HEK293 (cell line): Measurements from ENCODE around the gene FCN1.

ENCODE experiments used
- CTCF ChIA-PET: fragments of 350-600 bp; formaldehyde crosslinking; extraction: SDS; loops from one replicate; lab custom pipeline; 2021; ENCODE audit warnings: antibody characterized with exemption; lab: Yijun Ruan, JAX
- POLR2A ChIA-PET: fragments of 300-600 bp; formaldehyde crosslinking; extraction: SDS; loops from one replicate; lab custom pipeline; 2020; ENCODE audit warnings: antibody characterized with exemption, inconsistent platforms; lab: Yijun Ruan, JAX
- H3K27ac ChIP-seq: fragments of 200-500 bp; sonication (Bioruptor generic); 2 replicates; pipeline ENCODE4 v1.5.1; 2014; ENCODE audit warnings: low read depth, low read length, control low read depth, inconsistent platforms; ENCODE audit errors: extremely low read depth
- H3K36me3 ChIP-seq, 2 experiments: fragments of 200-500 bp in 1 of 2; sonication (Bioruptor generic) in 1 of 2; 1 replicate in 1 of 2; 2 replicates in 1 of 2; pipeline ENCODE4 v1.5.1; 2014 to 2017; ENCODE audit warnings: inconsistent platforms in 2 of 2, low read length in 2 of 2; ENCODE audit not compliant: control insufficient read depth in 2 of 2, insufficient read depth in 1 of 2
- H3K4me1 ChIP-seq: fragments of 200-500 bp; sonication (Bioruptor generic); 2 replicates; pipeline ENCODE4 v1.5.1; 2014; ENCODE audit warnings: mild to moderate bottlenecking, low read length, inconsistent platforms; ENCODE audit not compliant: control insufficient read depth, insufficient read depth
- H3K4me3 ChIP-seq: 2 replicates; pipeline ENCODE4 v1.5.1; 2011; ENCODE audit warnings: low read depth, mild to moderate bottlenecking, control low read depth, low read length, moderate library complexity
- H3K9me3 ChIP-seq: fragments of 200-500 bp; sonication (Bioruptor generic); 2 replicates; pipeline ENCODE4 v1.5.1; 2014; ENCODE audit warnings: low read depth, low read length, inconsistent platforms; ENCODE audit not compliant: control insufficient read depth, insufficient read depth
- BCL11B ChIP-seq: fragments of 450-650 bp; formaldehyde crosslinking; IDR thresholded peaks from 2 replicates; pipeline ENCODE4 v1.5.1; 2016; ENCODE audit warnings: low read depth, missing biosample characterization, missing genetic modification characterization
- HOXD13 ChIP-seq: sonication (generic); formaldehyde crosslinking; IDR thresholded peaks from 2 replicates; pipeline ENCODE4 v1.8.0; 2022; ENCODE audit warnings: missing genetic modification reagents, borderline replicate concordance
- KLF10 ChIP-seq: fragments of 450-650 bp; IDR thresholded peaks from 2 replicates; pipeline ENCODE4 v1.5.1; 2018; ENCODE audit warnings: missing biosample characterization, mild to moderate bottlenecking, missing genetic modification characterization
- KLF7 ChIP-seq: fragments of 450-650 bp; formaldehyde crosslinking; IDR thresholded peaks from 2 replicates; pipeline ENCODE4 v1.5.1; 2016; ENCODE audit warnings: missing biosample characterization, missing genetic modification characterization, borderline replicate concordance
- MYNN ChIP-seq: fragments of 450-650 bp; formaldehyde crosslinking; IDR thresholded peaks from 2 replicates; pipeline ENCODE4 v1.5.1; 2016; ENCODE audit warnings: missing biosample characterization, missing genetic modification characterization, borderline replicate concordance
- MZF1 ChIP-seq: fragments of 450-650 bp; formaldehyde crosslinking; IDR thresholded peaks from 2 replicates; pipeline ENCODE4 v1.5.1; 2017; ENCODE audit warnings: missing biosample characterization, missing genetic modification characterization, borderline replicate concordance
- OVOL3 ChIP-seq: fragments of 450-650 bp; formaldehyde crosslinking; IDR thresholded peaks from 2 replicates; pipeline ENCODE4 v1.5.1; 2016; ENCODE audit warnings: missing biosample characterization, missing genetic modification characterization
- PRDM1 ChIP-seq: fragments of 450-650 bp; formaldehyde crosslinking; IDR thresholded peaks from 2 replicates; pipeline ENCODE4; 2016; ENCODE audit warnings: missing biosample characterization, missing genetic modification characterization
- ZBTB48 ChIP-seq: fragments of 450-650 bp; formaldehyde crosslinking; IDR thresholded peaks from 2 replicates; pipeline ENCODE4 v1.5.1; 2016; ENCODE audit warnings: missing biosample characterization, missing genetic modification characterization
- ZBTB8A ChIP-seq: fragments of 450-650 bp; formaldehyde crosslinking; IDR thresholded peaks from 2 replicates; pipeline ENCODE4 v1.5.1; 2016; ENCODE audit warnings: missing biosample characterization, missing genetic modification characterization
- ZFP3 ChIP-seq: fragments of 450-650 bp; formaldehyde crosslinking; IDR thresholded peaks from 2 replicates; pipeline ENCODE4 v1.5.1; 2016; ENCODE audit warnings: low read depth, missing biosample characterization, missing genetic modification characterization
- ZNF157 ChIP-seq: fragments of 450-650 bp; formaldehyde crosslinking; IDR thresholded peaks from 2 replicates; pipeline ENCODE4 v1.5.1; 2016; ENCODE audit warnings: missing biosample characterization, missing genetic modification characterization
- ZNF202 ChIP-seq: fragments of 450-650 bp; formaldehyde crosslinking; IDR thresholded peaks from 2 replicates; pipeline ENCODE4 v1.5.1; 2016; ENCODE audit warnings: missing biosample characterization, missing genetic modification characterization, borderline replicate concordance
- ZNF211 ChIP-seq: fragments of 450-650 bp; formaldehyde crosslinking; IDR thresholded peaks from 2 replicates; pipeline ENCODE4 v1.5.1; 2016; ENCODE audit warnings: low read depth, missing biosample characterization, missing genetic modification characterization
- ZNF24 ChIP-seq: fragments of 450-650 bp; formaldehyde crosslinking; IDR thresholded peaks from 2 replicates; pipeline ENCODE4 v1.5.1; 2016; ENCODE audit warnings: missing biosample characterization, missing genetic modification characterization
- ZNF549 ChIP-seq: fragments of 450-650 bp; IDR thresholded peaks from 2 replicates; pipeline ENCODE4 v1.5.1; 2018; ENCODE audit warnings: missing biosample characterization, missing genetic modification characterization, mild to moderate bottlenecking, inconsistent platforms, moderate library complexity
- ZNF600 ChIP-seq: fragments of 450-650 bp; formaldehyde crosslinking; IDR thresholded peaks from 2 replicates; pipeline ENCODE4 v1.5.1; 2016; ENCODE audit warnings: missing biosample characterization, missing genetic modification characterization
- ZNF610 ChIP-seq: fragments of 450-650 bp; formaldehyde crosslinking; IDR thresholded peaks from 2 replicates; pipeline ENCODE4 v1.5.1; 2016; ENCODE audit warnings: missing biosample characterization, missing genetic modification characterization, borderline replicate concordance
- ZNF791 ChIP-seq: fragments of 450-650 bp; formaldehyde crosslinking; IDR thresholded peaks from 2 replicates; pipeline ENCODE4 v1.5.1; 2016; ENCODE audit warnings: missing biosample characterization, missing genetic modification characterization
- ZNF792 ChIP-seq: fragments of 450-650 bp; formaldehyde crosslinking; IDR thresholded peaks from 2 replicates; pipeline ENCODE4 v1.5.1; 2016; ENCODE audit warnings: missing biosample characterization, missing genetic modification characterization
- ZNF843 ChIP-seq: fragments of 450-650 bp; formaldehyde crosslinking; IDR thresholded peaks from 2 replicates; pipeline ENCODE4 v1.5.1; 2016; ENCODE audit warnings: missing biosample characterization, missing genetic modification characterization
- TF ChIP-seq, protein P1 (sequence below): fragments of 450-650 bp; formaldehyde crosslinking; IDR thresholded peaks from 2 replicates; pipeline ENCODE4 v1.5.1; 2016; ENCODE audit warnings: missing biosample characterization, missing genetic modification characterization
- TF ChIP-seq, protein P2 (sequence below): fragments of 450-650 bp; formaldehyde crosslinking; IDR thresholded peaks from 2 replicates; pipeline ENCODE4 v1.5.1; 2016; ENCODE audit warnings: missing biosample characterization, missing genetic modification characterization
- TF ChIP-seq, protein P3 (sequence below): fragments of 450-650 bp; formaldehyde crosslinking; IDR thresholded peaks from 2 replicates; pipeline ENCODE4 v1.5.1; 2016; ENCODE audit warnings: missing biosample characterization, missing genetic modification characterization
- TF ChIP-seq, protein P4 (sequence below): fragments of 450-650 bp; formaldehyde crosslinking; IDR thresholded peaks from 2 replicates; pipeline ENCODE4 v1.5.1; 2016; ENCODE audit warnings: missing biosample characterization, missing genetic modification characterization

Gene FCN1

DNA sequence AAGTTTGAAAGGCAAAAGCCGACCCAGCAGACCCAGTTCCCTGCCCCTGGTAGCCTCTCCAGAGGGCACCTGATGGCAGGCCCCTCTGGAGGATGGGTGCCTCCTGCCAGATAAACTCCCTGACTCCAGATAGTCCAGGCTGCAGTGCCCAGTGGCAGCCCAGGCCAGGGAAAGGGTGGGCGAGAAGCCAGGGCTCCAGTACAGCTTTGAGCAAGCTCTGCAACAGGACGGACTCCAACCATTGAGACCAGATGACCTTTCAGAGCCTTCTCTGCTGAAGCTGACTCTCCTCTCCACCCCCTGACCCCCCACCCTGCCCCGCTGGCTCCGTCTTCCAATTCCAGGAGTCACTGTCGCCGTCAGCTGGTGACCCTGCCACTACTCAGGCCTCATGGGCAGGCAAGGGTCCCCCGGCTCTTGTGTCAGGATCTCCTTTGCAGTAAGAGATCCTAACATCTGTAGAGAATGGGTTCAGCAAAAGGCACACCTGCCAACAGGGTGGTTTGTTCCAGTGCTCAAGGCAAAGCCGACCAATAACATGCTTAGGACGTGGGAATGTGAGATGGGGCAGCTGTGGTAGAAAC is 15.5 kb upstream of the FCN1 start:
- POLR2A ChIA-PET, result no interaction called here
- Histone ChIP-seq H3K27ac (no peak overlapping the region), H3K4me3 (no peak overlapping the region), H3K4me1 (no peaks in the 10 kb centered on the region), H3K9me3 (no peaks in the 10 kb centered on the region), H3K36me3 (no peaks in the 10 kb centered on the region)
- CTCF ChIA-PET, result no interaction called here
- TF ChIP-seq ZNF549 (no peak), OVOL3 (tag by site-specific recombination) (no peak), KLF7 (no peak), ZNF157 (no peak), ZNF610 (tag by site-specific recombination) (no peak), BCL11B (no peak), KLF10 (tag by site-specific recombination) (no peak), ZNF843 (tag by site-specific recombination) (no peak), HOXD13 (no peak)
- TF ChIP-seq, protein P1, sequence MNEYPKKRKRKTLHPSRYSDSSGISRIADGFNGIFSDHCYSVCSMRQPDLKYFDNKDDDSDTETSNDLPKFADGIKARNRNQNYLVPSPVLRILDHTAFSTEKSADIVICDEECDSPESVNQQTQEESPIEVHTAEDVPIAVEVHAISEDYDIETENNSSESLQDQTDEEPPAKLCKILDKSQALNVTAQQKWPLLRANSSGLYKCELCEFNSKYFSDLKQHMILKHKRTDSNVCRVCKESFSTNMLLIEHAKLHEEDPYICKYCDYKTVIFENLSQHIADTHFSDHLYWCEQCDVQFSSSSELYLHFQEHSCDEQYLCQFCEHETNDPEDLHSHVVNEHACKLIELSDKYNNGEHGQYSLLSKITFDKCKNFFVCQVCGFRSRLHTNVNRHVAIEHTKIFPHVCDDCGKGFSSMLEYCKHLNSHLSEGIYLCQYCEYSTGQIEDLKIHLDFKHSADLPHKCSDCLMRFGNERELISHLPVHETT, result no peak
- TF ChIP-seq, protein P2, sequence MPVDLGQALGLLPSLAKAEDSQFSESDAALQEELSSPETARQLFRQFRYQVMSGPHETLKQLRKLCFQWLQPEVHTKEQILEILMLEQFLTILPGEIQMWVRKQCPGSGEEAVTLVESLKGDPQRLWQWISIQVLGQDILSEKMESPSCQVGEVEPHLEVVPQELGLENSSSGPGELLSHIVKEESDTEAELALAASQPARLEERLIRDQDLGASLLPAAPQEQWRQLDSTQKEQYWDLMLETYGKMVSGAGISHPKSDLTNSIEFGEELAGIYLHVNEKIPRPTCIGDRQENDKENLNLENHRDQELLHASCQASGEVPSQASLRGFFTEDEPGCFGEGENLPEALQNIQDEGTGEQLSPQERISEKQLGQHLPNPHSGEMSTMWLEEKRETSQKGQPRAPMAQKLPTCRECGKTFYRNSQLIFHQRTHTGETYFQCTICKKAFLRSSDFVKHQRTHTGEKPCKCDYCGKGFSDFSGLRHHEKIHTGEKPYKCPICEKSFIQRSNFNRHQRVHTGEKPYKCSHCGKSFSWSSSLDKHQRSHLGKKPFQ (tag by site-specific recombination), result no peak

DNA sequence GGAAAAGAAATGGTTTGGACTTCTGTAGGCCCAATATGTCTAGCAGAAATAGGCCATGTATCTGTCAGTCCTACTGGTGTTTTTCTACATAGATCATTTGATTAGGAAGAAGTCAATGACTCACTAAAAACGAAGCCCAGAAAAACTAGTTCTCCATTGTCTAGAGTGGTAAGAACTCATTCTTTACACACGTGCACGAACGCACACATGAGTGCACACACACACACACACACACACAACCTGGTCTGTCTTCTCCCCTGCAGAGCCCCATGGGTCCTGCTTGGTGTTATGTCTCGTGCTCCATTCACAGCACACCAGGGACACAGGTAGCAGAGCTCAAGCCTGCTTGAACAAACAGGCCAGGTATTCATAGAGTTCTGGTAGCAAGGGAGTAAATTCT is 14.9 kb upstream of the FCN1 start:
- POLR2A ChIA-PET, result no interaction called here
- TF ChIP-seq ZNF24 (tag by site-specific recombination), result no peak
- TF ChIP-seq PRDM1, result no peak
- TF ChIP-seq, protein P3, sequence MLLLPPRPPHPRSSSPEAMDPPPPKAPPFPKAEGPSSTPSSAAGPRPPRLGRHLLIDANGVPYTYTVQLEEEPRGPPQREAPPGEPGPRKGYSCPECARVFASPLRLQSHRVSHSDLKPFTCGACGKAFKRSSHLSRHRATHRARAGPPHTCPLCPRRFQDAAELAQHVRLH (tag by site-specific recombination), result no peak
- no peak for TF ChIP-seq ZBTB8A (tag by site-specific recombination)
- no peak for TF ChIP-seq ZNF791 (tag by site-specific recombination)
- TF ChIP-seq ZFP3 (tag by site-specific recombination), result no peak
- TF ChIP-seq, protein P4, sequence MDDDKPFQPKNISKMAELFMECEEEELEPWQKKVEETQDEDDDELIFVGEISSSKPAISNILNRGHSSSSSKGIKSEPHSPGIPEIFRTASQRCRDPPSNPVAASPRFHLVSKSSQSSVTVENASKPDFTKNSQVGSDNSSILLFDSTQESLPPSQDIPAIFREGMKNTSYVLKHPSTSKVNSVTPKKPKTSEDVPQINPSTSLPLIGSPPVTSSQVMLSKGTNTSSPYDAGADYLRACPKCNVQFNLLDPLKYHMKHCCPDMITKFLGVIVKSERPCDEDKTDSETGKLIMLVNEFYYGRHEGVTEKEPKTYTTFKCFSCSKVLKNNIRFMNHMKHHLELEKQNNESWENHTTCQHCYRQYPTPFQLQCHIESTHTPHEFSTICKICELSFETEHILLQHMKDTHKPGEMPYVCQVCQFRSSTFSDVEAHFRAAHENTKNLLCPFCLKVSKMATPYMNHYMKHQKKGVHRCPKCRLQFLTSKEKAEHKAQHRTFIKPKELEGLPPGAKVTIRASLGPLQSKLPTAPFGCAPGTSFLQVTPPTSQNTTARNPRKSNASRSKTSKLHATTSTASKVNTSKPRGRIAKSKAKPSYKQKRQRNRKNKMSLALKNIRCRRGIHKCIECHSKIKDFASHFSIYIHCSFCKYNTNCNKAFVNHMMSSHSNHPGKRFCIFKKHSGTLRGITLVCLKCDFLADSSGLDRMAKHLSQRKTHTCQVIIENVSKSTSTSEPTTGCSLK, result no peak
- TF ChIP-seq ZNF202 (tag by site-specific recombination), result no peak
- H3K4me3 ChIP-seq, result no peak overlapping the region
- H3K9me3 ChIP-seq, result no peaks in the 10 kb centered on the region
- no peak overlapping the region for H3K27ac ChIP-seq
- H3K36me3 ChIP-seq, result no peaks in the 10 kb centered on the region
- CTCF ChIA-PET, result no interaction called here
- H3K4me1 ChIP-seq, result no peaks in the 10 kb centered on the region

DNA sequence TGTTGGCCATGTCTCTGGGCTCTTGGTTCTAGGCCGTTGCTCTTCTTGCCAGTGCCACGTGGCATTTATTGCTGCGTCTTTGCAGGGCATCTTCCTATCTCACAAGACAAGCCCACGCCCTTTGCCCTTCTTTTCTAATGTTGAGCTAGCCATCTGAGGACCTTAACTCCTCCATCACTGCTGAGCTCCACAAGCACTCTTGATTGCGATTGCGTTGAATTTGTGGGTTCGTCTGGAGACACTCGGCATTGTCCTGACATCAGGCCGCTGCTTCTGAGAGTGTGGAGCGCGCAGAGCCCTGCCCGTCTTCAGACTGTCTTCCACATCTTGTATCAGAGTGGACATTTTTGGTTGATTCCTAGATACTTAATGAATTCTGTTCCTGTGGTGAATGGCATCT is 14.5 kb upstream of the FCN1 start:
- CTCF ChIA-PET, result no interaction called here
- Histone ChIP-seq H3K9me3 (no peaks in the 10 kb centered on the region), H3K4me1 (no peaks in the 10 kb centered on the region)
- TF ChIP-seq ZNF211 (tag by site-specific recombination) (no peak), ZBTB48 (no peak), MYNN (tag by site-specific recombination) (no peak), ZNF792 (no peak), MZF1 (tag by site-specific recombination) (no peak), ZNF600 (no peak)
- TF ChIP-seq, all 188 proteins: peak for 0
- Histone ChIP-seq H3K36me3 (no peaks in the 10 kb centered on the region), H3K4me3 (no peak overlapping the region), H3K27ac (no peak overlapping the region)
- POLR2A ChIA-PET, result no interaction called here
